Right forelimb (tissue), 1 donor: ENCODE results near the gene STAM2.
"Not testable (repeated sequence)": the region's sequence is repeated elsewhere in the genome, so short reads cannot be mapped to it uniquely, and the experiment has no call there.

ENCODE experiments used
- DNase-seq: peaks from one replicate; pipeline ENCODE4 v3.0.0-alpha.2; 2018

The STAM2 gene

DNA sequence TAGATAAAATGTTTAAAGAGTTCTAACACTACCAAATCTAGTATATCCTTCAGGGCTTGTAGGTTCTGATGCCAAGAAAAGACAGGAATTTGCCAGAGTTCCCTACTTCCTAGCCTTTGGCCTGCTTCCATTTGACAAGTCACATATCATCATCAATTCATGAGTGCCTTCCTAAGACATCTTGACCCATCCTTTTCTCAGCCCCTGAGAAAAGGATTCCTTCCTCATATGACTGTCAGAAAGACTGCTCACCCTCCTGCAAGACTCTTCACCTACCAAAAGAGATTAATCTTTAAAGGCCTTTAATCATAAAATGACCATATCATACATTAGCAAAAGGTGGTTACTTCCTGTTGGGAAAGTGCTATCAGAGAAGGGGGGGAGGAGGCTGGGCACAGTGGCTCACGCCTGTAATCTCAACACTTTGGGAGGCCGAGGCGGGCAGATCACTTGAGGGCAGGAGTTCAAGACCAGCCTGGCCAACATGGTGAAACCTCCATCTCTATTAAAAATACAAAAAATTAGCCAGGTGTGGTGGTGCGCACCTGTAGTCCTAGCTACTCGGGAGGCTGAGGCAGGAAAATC is 3.3 kb downstream of the STAM2 start:
- DNase-seq: not testable (repeated sequence)

- no peak for DNase-seq
Observed at GRCh38 chr2:152171718-152172117, 3.8 kb downstream of the STAM2 start.

GRCh38 chr2:152169158-152169557 is 6.4 kb downstream of the STAM2 start:
- DNase-seq: not testable (repeated sequence)

GRCh38 chr2:152167470-152167869 is 8.1 kb downstream of the STAM2 start:
- not testable (repeated sequence) for DNase-seq

DNA sequence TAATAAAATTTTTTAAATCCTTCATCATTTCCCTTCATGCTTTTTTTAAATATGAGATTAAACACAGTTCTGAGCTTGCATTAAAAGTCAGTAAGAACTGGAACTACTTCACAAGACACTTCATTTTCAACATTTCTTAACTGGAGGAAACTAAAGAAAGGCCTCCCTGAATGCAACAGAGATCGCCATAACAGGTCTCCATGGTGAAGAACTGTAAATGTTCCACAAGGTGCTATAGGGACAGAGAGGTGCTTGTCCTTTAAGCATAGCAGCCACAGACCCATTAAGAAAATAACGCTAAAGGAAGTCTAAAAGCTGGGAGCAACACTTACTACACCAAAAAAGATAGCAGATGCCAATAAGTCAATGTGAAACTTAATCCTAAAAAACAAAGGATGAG is 8.5 kb downstream of the STAM2 start:
- DNase-seq: no peak

GRCh38 chr2:152166633-152167032 is 8.9 kb downstream of the STAM2 start:
- no peak for DNase-seq

DNA sequence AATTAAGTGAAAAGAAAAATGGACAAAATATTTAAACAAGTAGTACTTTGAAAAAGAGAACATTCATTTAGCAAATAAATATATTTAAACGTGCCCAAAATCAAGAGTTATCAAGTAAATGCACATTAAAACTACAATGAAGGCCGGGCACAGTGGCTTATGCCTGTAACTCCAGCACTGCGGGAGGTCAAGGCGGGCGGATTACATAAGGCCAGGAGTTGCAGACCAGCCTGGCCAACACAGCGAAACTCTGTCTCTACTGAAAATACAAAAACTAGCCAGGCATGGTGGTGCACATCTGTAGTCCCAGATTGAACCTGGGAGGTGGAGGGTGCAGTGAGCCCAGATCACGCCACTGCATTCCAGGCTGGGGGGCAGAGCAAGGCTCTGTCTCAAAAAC is 9.8 kb downstream of the STAM2 start:
- DNase-seq: no peak

DNA sequence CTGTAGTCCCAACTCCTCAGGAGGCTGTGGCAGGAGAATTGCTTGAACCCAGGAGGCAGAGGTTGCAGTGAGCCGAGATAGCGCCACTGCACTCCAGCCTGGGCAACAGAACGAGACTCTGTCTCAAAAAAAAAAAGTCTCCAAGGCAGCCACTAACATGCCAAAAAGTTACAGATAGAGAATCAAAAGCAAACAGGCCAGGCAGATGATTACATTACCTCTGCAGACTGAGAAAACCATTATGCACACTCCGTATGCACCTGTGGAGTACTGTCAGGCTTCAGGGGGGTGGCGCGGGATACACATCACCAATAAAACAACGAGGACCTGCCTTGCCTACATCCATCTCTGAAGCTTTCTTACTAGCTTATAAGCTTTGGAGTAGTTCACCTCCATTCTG is 10.3 kb downstream of the STAM2 start:
- no peak for DNase-seq

- DNase-seq: not testable (repeated sequence)
Observed at GRCh38 chr2:152163669-152164068, 11.9 kb downstream of the STAM2 start.

- DNase-seq: no peak
Observed at GRCh38 chr2:152162141-152162540, 13.4 kb downstream of the STAM2 start.

GRCh38 chr2:152161598-152161997 is 14.0 kb downstream of the STAM2 start:
- DNase-seq: no peak

- not testable (repeated sequence) for DNase-seq
Observed at GRCh38 chr2:152160378-152160777, 15.2 kb downstream of the STAM2 start.

GRCh38 chr2:152157253-152157652 is 18.3 kb downstream of the STAM2 start:
- DNase-seq: no peak

DNA sequence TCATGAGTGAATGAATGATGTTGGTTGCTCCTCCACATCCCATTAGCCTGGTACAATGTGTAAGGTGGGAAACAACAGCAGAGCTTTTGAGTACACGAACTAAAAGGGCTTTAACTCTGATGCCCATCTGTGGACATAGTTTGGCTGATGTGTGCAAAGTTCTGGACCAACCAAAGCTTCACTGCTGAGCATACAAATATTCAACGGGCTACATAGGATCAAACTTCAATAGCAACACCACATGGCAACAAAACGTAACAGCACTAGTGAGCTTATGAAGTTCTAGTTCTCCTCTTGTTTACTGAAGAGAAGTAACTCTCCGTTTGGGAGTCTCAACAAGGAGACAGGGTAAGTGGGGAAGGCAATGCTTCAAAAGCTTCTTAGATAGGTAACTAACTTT is 20.4 kb downstream of the STAM2 start:
- DNase-seq: no peak

DNA sequence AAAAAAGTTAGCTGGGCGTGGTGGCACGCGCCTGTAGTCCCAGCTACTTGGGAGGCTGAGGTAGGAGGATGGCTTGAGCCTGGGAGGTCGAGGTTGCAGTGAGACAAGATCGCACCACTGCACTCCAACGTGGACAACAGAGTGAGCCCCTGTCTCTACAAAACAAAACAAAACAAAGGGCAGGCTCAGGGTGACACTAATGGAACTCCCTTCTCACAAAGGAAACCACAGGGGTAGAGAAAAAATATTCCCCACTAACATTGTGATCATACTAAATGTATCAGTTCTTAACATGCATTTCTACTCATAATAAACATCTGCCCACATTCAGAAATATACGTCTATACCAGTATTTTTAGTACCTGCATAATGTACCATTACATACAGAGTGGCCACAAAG is 21.1 kb downstream of the STAM2 start:
- DNase-seq: no peak

DNA sequence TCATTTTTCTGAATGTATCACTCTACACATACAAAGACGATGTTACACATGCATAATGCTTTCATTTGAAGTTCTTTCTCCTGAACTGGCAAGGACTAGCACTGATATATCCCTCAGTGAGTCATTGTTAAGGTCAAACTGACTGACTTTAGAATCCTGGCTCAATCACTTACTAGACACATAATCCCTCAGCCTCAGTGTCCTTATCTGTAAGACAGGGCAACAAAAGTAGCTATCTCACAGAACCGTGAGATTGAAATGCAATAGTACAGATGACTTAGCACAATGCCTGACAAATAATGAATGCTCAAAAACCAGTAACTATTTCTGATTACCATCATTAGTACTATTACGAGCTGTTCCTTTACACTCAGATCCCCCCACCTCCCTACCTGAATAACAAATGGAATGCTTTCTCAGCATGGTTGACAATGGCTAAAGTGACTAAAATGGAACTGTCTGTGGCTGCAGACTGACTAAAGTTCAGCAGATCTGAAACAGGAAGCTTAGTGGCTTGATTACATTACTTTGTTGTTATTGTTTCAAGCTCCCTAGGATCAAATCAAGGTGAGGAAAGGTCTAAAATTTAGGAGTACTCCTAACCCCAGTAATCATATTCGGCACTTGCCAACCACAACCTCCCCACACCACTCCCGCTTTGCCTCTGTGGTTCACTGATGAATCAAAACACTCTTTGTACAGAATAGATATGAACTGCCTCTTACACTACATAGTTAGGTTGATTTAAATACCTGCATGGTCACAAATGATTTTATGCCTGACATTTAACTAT is 40.9 kb downstream of the STAM2 start:
- no peak for DNase-seq

DNA sequence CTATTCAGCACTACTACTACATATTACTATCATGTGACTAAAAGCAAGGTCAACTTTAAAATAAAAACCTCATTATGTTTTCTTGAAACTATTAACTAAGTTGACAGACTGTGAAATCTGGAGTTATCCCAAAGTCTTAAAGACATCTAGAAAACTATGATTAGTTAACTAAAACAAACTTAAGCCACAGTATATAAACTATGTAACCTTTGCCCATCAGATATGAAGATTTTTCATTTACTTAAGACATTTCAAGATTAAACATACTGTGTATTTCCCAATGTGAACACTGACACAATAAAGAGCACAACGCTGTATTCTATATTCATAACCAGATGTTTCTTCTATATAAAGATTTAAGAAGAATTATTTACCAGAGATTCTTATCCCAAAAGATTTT is 43.3 kb downstream of the STAM2 start:
- DNase-seq: no peak

DNA sequence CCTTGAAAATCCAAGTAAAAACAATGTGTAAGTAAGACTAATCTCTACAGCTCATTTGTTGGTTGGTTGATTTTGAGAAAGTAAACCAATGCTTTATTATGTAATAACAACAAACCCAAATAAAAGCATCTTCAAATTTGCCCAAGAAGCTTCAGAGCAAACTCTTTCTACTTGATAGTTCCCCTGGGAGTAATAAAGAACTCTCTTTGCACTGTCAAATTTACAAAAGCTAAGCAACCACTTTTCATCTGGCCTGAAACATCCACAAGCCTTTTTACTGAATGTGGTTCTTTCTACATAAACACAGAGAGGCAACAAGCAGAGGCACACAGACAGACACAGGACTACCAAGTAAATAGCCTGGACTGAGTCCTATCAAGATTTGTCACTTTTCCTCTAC is 47.9 kb downstream of the STAM2 start:
- DNase-seq: no peak

GRCh38 chr2:152126664-152127063 is 48.9 kb downstream of the STAM2 start:
- DNase-seq: no peak

DNA sequence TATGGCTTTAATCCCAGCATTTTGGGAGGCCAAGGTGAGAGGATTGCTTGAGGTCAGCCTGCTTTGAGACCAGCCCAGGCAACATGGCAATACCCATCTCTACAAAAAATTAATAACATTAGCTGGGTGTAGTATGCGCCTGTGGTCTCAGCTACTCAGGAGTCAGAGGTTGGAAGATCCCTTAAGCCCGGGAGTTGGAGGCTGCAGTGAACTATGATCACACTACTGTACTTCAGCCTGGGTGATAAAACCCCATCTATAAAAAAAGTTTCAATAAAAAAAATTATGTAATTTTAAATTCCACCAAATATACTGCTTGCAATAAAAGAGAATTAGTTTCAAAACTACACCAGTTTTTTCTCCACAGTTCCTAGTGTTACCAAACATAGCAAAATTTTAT is 53.4 kb downstream of the STAM2 start:
- DNase-seq: no peak

GRCh38 chr2:152120430-152120829 is 55.1 kb downstream of the STAM2 start:
- DNase-seq: no peak

- DNase-seq: no peak
Observed at GRCh38 chr2:152115952-152116351, 59.6 kb downstream of the STAM2 start.

GRCh38 chr2:152114366-152114765 is 61.2 kb downstream of the STAM2 start:
- DNase-seq: no peak

DNA sequence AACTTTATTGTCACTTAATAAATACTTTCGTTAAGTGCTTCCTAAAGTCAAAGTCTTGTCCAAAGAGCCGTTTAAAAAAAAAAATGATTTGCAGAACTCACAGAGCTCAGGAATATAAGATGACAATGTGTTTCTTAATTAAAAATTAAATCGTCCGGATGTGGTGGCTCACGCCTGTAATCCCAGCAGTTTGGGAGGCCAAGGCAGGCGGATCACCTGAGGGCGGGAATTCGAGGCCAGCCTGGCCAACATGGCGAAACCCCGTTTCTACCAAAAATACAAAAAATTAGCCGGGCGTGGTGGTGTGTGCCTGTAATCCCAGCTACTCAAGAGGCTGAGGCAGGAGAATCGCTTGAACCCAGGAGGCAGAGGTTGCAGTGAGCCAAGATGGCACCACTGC is 68.4 kb downstream of the STAM2 start:
- not testable (repeated sequence) for DNase-seq

- DNase-seq: no peak
Observed at GRCh38 chr2:152106464-152106863, 69.1 kb downstream of the STAM2 start.
